Activated T-helper 17 cell treated with anti-CD3 and anti-CD28 coated beads, Interleukin-2, amount 50 U/mL, for 72 hours (primary cell): ENCODE results near the gene COX8A. TPM values are rescaled to one million over a fixed set of nuclear protein-coding genes. Genes with fewer than 3 reads are reported as not detected.
"Not testable (repeated sequence)": the region's sequence is repeated elsewhere in the genome, so short reads cannot be mapped to it uniquely, and the experiment has no call there.

Source experiments
- ATAC-seq: fragments of 150-1000 bp; cut with Tn5 transposase; replicated peaks from 2 replicates; pipeline ENCODE4 v1.10.0; 2021; ENCODE audit warnings: mild to moderate bottlenecking, moderate library complexity
- H3K27ac Mint-ChIP-seq: one replicate; pipeline ENCODE4 v1.8.0; 2022; ENCODE audit warnings: mixed read lengths
- H3K27me3 Mint-ChIP-seq: one replicate; pipeline ENCODE4 v1.8.0; 2022; ENCODE audit warnings: mixed read lengths
- H3K36me3 Mint-ChIP-seq: one replicate; pipeline ENCODE4 v1.8.0; 2022; ENCODE audit warnings: low read depth, mild to moderate bottlenecking, mixed read lengths
- H3K4me1 Mint-ChIP-seq: one replicate; pipeline ENCODE4 v1.8.0; 2022; ENCODE audit warnings: mixed read lengths
- H3K4me3 Mint-ChIP-seq: one replicate; pipeline ENCODE4 v1.8.0; 2022; ENCODE audit warnings: mild to moderate bottlenecking, mixed read lengths
- H3K9me3 Mint-ChIP-seq: one replicate; pipeline ENCODE4 v1.8.0; 2022; ENCODE audit warnings: mixed read lengths
- total RNA-seq, 2 donors: library from RNA; stranded (reverse); gene quantifications; one replicate each; pipeline ENCODE4 v1.2.3, GENCODE V29; 2022

Gene COX8A
- total RNA-seq, 2 donors from 2014 or later = 329 to 461 TPM

DNA sequence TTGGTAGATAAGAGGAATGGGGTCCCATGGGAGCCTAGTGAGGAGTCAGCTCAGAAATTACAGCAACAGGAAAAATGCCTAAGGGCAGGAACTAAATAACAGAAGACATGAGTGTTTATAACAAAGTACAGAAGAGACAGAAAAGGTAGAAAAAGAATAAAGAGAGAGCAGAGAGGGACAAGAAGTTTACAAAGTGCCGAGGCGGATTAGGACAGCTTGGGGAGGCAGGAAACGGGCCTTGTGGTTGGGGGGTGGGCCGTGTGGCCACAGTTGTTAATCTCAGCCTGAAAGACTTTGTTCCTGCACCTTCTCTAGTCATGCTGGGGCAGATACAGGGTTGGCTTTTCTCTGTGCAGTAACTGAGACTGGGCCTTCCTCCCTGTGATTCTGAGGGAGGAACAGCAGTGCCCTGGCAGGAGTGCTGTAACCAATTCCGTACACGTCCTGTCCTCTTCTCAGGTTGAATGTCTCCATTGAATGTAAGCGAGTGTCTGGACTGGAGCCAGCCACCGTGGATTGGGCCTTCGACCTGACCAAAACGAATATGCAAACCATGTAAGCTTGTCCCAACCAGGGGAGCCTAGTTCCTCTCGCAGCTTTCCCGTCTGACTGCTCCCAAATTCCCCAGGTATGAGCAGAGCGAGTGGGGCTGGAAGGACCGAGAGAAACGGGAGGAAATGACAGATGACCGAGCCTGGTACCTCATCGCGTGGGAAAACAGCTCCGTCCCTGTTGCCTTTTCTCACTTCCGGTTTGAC is 22.5 kb upstream of the COX8A start:
- ATAC-seq = peak; percentile 78
- peaks cover 69% of the 10 kb centered on the region for H3K36me3 Mint-ChIP-seq
- peak overlapping the region; percentile 20 for H3K4me3 Mint-ChIP-seq
- no peaks in the 10 kb centered on the region for H3K9me3 Mint-ChIP-seq
- H3K27me3 Mint-ChIP-seq = no peaks in the 10 kb centered on the region
- H3K4me1 Mint-ChIP-seq = peaks cover 14% of the 10 kb centered on the region
- peak overlapping the region; percentile 31 for H3K27ac Mint-ChIP-seq

DNA sequence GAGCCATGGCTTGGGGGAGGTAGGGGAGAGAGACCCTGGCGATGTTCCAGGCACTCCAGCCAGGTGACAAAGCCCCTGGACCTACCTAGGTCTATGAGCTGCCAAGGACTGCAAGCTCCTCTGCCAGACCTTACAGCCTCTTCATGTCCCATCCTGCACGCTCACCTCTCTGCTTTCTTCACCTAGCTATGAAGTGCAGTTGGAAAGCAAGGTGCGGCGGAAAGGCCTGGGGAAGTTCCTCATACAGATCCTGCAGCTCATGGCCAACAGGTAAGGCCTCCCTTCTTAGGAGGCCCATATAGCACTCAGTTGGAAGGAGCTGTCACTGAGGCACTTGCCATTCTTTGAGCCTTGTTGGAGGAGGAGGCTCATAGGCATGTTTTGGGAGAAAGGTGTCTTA is 21.9 kb upstream of the COX8A start:
- Mint-ChIP-seq H3K4me1 (peaks cover 14% of the 10 kb centered on the region), H3K9me3 (no peaks in the 10 kb centered on the region), H3K4me3 (no peak overlapping the region), H3K27ac (peak overlapping the region; percentile 31), H3K27me3 (no peaks in the 10 kb centered on the region), H3K36me3 (peaks cover 62% of the 10 kb centered on the region)
- no peak for ATAC-seq

DNA sequence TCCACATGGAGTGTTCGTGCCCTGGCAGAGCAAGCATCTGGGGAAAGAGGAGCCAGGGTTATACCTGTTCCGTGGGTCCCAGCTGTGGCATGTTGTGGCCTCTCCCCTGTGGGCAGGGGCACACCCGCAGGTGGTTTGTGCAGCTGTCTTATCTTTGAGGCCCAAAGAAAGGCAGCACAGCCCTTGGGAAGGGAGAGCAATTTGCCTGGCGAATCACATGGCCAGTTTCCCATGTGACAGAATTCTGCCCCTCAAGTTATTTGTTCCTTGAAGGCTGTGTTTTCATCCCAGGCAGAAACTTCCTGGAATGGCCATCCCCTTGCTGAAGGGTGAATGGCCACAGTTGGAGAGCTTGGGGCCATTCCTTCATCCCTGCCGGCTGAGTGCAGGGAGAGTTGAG is 16.4 kb upstream of the COX8A start:
- Mint-ChIP-seq H3K27me3 (no peaks in the 10 kb centered on the region), H3K4me3 (no peak overlapping the region), H3K36me3 (peaks cover 33% of the 10 kb centered on the region), H3K27ac (no peak overlapping the region), H3K4me1 (no peaks in the 10 kb centered on the region), H3K9me3 (no peaks in the 10 kb centered on the region)
- ATAC-seq = no peak

DNA sequence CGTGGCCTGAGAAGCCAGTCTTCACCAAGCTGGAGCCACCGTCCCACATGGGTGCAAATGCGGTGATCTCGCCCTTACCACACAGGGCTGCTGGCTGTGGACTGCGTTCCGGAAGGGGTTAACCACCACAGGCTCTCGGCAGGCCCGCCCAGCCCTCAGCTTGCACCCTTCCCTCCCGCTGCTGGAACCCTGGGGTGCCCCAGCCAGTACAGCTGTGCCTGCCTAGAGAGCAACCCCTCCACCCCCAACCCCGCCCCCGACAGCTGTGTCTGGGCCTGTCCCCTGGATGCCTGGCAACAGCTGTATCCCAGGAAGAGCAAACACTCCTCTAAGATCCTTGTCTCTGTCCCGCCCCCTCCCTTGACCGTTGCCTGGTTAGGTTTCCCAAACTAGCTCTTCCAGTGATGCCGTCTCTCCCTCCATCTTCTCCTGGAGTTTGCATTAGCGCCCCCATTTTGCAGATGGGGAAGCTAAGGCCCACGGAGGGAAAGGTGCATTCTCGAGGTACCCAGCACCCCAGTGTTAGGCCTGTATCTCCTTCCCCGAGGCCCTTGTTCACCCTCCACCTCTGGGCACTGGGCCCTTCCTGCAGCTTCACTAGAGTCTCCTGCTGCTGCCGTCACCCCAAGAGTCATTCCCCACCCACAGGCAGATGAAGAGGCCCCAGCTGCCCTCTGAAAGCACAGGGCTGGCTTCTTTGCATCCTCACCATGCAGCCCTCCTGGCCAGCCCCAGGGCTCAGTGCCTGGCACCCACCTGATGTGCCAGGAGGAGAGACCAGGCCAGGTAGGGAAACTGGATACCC is 12.6 kb upstream of the COX8A start:
- H3K27me3 Mint-ChIP-seq = no peaks in the 10 kb centered on the region
- H3K9me3 Mint-ChIP-seq = no peaks in the 10 kb centered on the region
- H3K4me1 Mint-ChIP-seq = no peaks in the 10 kb centered on the region
- peak overlapping the region; percentile 39 for H3K27ac Mint-ChIP-seq
- no peaks in the 10 kb centered on the region for H3K36me3 Mint-ChIP-seq
- H3K4me3 Mint-ChIP-seq = peak overlapping the region; percentile 32
- peak; percentile 60 for ATAC-seq

DNA sequence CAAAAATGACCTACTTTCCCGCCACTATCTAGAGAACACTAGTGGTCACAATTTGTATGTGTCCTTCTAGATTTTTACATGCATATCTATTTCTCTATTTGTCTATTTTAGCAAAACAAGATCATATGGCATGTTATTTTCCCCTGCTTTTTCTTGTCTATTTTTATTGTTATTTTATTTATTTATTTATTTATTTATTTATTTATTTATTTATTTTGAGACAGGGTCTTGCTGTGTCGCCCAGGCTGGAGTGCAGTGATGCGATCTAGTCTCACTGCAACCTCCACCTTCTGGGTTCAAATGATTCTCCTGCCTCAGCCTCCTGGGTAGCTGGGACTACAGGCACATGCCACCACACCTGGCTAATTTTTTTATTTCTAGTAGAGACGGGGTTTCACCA is 10.5 kb upstream of the COX8A start:
- H3K27me3 Mint-ChIP-seq, H3K36me3 Mint-ChIP-seq, H3K4me1 Mint-ChIP-seq, H3K9me3 Mint-ChIP-seq, H3K27ac Mint-ChIP-seq, ATAC-seq, H3K4me3 Mint-ChIP-seq: not testable (repeated sequence)

DNA sequence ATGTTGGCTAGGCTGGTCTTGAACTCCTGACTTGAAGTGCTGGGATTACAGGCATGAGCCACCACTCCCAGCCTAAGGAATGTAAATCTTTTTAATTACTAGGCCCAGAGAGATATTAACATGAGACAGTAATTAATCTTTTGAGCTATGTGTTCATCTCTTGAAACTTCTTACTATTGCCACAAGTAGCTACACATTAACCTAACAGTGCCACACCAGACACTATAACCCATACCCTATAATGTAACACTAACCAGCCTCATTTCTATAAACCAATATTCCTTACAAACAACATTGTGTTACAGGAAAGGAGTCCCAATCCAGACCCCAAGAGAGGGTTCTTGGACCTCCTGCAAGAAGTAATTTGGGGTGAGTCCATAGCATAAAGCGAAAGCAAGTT is 8.0 kb upstream of the COX8A start:
- H3K27ac Mint-ChIP-seq = no peak overlapping the region
- H3K4me1 Mint-ChIP-seq = no peaks in the 10 kb centered on the region
- H3K9me3 Mint-ChIP-seq = no peaks in the 10 kb centered on the region
- ATAC-seq = no peak
- no peaks in the 10 kb centered on the region for H3K36me3 Mint-ChIP-seq
- no peak overlapping the region for H3K4me3 Mint-ChIP-seq
- peaks cover 3% of the 10 kb centered on the region for H3K27me3 Mint-ChIP-seq

DNA sequence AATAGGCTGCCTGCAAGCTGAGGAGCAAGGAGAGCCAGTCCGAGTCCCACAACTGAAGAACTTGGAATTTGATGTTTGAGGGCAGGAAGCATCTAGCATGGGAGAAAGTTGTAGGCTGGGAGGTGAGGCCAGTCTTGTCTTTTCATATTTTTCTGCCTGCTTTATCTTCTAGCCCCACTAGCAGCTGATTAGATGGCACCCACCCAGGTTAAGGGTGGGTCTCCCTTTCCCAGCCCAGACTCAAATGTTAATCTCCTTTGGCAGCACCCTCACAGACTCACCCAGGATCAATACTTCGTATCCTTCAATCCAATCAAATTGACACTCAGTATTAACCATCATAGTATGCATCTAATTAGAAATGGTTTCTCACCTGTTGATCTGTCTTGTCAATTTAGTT is 5.0 kb upstream of the COX8A start:
- Mint-ChIP-seq H3K27ac (no peak overlapping the region), H3K27me3 (peaks cover 3% of the 10 kb centered on the region), H3K4me3 (no peak overlapping the region), H3K9me3 (no peaks in the 10 kb centered on the region), H3K36me3 (peaks cover 3% of the 10 kb centered on the region), H3K4me1 (peaks cover 5% of the 10 kb centered on the region)
- no peak for ATAC-seq

DNA sequence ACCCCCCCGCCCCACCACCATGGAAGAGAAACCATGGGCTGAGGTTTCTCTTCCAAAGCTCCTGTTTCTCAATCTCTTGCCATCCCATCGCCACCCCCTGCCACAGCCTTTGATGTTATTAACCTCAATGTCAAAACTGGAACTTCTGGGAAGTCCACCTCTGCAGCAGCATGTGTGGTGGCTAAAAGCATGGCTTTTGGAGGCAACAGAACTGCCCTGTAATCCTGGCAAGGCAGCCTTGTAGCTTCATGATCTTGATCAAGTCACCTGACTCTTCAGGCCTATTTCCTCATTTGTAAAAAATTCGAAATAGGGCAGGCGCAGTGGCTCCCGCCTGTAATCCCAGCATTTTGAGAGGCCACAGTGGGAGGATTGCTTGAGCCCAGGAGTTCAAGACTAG is 3.5 kb upstream of the COX8A start:
- Mint-ChIP-seq H3K4me1 (peaks cover 7% of the 10 kb centered on the region), H3K9me3 (no peaks in the 10 kb centered on the region), H3K27me3 (peaks cover 3% of the 10 kb centered on the region), H3K36me3 (peaks cover 16% of the 10 kb centered on the region), H3K27ac (no peak overlapping the region), H3K4me3 (no peak overlapping the region)
- no peak for ATAC-seq

DNA sequence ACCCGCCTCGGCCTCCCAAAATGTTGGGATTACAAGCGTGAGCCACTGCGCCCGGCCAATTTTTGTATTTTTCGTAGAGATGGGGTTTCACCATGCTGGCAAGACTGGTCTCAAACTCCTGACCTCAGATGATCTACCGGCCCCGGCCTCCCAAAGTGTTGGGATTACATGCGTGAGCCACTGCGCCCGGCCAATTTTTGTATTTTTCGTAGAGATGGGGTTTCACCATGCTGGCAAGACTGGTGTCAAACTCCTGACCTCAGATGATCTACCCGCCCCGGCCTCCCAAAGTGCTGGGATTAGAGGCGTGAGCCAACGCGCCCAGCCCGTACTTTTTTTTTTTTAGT is 535 bp upstream of the COX8A start:
- Mint-ChIP-seq H3K27ac (peak overlapping the region; percentile 98), H3K4me1 (peaks cover 21% of the 10 kb centered on the region), H3K36me3 (peaks cover 39% of the 10 kb centered on the region), H3K4me3 (peak overlapping the region; percentile 99)
- H3K27me3 Mint-ChIP-seq, ATAC-seq, H3K9me3 Mint-ChIP-seq: not testable (repeated sequence)

DNA sequence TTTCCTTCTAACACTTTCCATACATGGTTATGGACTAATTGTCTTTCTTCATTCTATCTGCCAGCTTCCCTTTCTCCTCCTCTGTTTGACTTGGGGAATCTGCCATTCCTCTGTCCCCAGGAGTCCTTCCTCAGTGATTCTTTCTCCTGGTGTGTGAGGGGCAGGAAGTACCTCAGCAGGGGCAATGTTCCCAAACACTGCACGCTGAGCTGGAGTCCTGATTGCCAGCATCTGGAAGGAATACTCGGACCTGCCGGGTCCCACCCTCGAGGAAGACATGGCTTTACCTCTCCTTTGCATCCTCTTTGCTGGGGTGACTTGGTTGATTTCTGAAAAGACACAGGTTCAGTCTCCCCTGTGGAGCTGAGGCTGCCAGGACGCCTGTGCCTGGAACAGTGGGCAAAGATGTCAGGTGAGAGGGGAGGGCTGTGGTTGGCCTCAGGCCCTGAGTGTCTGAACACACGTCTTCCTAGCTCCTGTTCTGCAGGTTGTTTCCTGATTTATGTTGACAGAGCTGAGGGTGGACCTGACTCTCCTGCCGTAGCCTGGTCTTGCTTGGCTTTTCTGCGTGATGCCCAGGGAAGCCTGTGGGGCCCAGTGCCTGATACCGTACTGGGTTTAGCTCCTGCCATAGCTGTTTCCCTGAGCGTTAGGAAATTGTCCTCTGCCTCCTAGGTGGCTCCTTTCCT is 4.3 kb downstream of the COX8A start:
- Mint-ChIP-seq H3K9me3 (no peaks in the 10 kb centered on the region), H3K4me1 (peaks cover 16% of the 10 kb centered on the region), H3K27ac (peak overlapping the region; percentile 67), H3K36me3 (peaks cover 40% of the 10 kb centered on the region), H3K4me3 (peak overlapping the region; percentile 14), H3K27me3 (no peaks in the 10 kb centered on the region)
- no peak for ATAC-seq

DNA sequence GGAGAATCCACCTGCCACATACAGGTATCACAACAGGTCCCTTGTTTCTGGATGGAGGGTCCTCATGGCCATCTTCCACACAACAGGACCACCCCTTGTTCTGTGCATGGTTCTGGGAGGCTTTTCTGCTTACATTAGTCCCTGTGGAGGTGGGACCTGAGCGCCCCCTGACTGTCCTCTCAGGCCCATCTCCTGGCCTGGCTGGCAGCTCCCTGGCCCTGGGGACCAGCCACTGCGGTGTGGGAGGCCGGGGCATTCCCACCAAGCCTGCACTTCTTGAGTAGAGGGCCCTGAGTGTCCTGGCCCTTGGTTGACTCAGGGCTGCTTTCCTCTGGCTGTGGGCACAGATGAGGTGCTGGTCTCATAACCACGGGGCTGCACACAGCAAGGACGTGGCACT is 5.0 kb downstream of the COX8A start:
- ATAC-seq = no peak
- Mint-ChIP-seq H3K36me3 (peaks cover 38% of the 10 kb centered on the region), H3K4me1 (peaks cover 16% of the 10 kb centered on the region), H3K4me3 (no peak overlapping the region), H3K27ac (no peak overlapping the region), H3K27me3 (no peaks in the 10 kb centered on the region), H3K9me3 (no peaks in the 10 kb centered on the region)

DNA sequence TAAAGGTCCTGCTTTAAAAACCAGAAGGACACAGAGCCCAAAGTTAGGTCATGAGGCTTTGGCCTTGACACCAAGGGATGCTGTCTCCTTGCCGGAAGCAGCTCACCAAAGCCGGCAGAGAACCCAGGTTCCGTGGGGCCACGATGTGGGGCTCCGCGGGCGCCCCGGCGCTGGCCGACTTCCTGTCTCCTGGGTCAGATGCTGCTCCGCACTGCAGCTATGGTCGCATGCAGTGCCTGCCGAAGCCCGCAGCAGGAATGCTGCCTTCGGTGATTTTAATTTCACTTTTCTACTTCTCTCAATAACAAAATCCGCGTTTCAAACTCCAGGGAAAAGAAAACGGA is 11.4 kb downstream of the COX8A start:
- peaks cover 16% of the 10 kb centered on the region for H3K4me1 Mint-ChIP-seq
- H3K9me3 Mint-ChIP-seq = no peaks in the 10 kb centered on the region
- peak overlapping the region; percentile 99 for H3K27ac Mint-ChIP-seq
- peak overlapping the region; percentile 99 for H3K4me3 Mint-ChIP-seq
- peaks cover 36% of the 10 kb centered on the region for H3K36me3 Mint-ChIP-seq
- peak; percentile 84 for ATAC-seq
- no peaks in the 10 kb centered on the region for H3K27me3 Mint-ChIP-seq

DNA sequence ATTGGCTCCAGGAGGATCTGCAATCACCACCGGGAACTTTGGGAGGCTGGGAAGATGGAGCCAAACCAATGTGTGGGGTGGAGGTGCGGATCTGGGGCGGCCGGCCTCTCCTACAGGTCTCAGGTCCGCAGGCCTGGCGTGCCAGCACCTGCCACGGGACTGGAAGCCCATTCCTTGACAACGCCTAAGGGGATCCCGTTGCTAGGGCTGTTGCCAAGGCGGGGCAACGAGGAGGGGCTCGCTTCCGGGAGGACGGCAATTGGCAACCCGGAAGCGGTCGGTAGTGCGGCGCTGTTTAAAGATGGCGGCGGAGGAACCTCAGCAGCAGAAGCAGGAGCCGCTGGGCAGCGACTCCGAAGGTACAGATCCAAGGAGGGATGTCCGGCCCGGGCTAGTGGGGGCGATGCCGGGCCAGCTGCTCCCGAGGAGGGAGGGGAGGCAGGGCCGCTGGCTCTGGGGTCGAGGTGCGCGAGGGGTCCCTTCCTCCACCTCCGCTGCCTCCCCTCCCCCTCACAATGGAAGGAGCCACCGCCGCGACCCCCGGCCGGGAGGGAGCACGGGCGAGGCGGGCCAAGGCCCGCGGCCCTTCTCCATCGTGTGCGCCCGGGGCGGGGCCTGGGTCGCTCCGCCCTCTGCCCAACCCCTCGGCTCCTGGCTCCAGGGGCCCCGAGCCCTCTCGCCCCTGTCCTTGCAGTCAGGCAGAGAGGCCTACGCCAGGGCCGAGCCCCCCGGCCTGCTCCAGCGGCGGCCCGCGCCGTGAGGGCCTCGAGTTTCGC is 11.9 kb downstream of the COX8A start, which contains the start of gene OTUB1:
OTUB1 (plus strand) TSS at position 283 of the 776 bp plus-strand sequence; CDS start at position 302, 19 bp downstream.
- peak within 1 kb of the TSS; percentile 99 for H3K4me3 Mint-ChIP-seq
- no peaks in the 10 kb centered on the region for H3K9me3 Mint-ChIP-seq
- H3K27me3 Mint-ChIP-seq = no peaks in the 10 kb centered on the region
- H3K4me1 Mint-ChIP-seq = peaks cover 16% of the 10 kb centered on the region
- peak within 1 kb of the TSS; percentile 99 for H3K27ac Mint-ChIP-seq
- peak; percentile 97 for ATAC-seq
- peaks cover 41% of the 10 kb centered on the region for H3K36me3 Mint-ChIP-seq

DNA sequence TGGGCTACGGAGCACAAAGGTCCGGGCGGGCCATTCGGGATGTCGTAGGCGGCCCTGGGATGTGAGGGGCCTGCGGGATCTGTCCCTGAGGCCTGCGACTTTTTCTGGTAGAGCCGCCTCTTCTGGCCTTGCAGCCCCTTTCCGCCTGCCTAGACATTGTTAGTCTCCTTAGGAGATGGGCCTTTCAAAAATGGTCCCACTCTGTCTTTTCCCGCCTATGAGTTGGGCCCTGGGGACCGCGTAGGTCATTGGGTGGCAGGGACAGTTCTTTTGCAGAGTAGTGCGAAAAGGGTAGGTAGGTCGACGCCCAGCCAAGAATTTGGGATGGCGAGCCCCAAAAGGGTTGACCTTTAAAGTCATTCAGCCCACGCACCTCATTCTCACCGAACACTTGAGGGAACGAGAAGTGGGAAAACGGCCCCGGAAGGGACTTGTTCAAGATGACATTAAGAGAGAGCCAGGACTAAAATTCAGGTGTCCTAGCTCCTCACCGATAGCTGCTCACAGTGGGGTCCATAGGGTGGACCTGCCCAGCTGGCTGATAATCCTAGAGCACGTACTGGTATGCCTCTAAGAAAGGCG is 12.6 kb downstream of the COX8A start:
- ATAC-seq = no peak
- peaks cover 48% of the 10 kb centered on the region for H3K36me3 Mint-ChIP-seq

More for the DNA sequence above, 12.6 kb downstream of the COX8A start:
- H3K4me3 Mint-ChIP-seq = peak overlapping the region; percentile 99
- no peaks in the 10 kb centered on the region for H3K9me3 Mint-ChIP-seq
- no peak overlapping the region for H3K27ac Mint-ChIP-seq
- H3K27me3 Mint-ChIP-seq = no peaks in the 10 kb centered on the region
- peaks cover 21% of the 10 kb centered on the region for H3K4me1 Mint-ChIP-seq
